GM18909 (cell line): ENCODE measurements around the gene SHB.

ENCODE experiments used
- ATAC-seq: cut with Tn5 transposase; IDR thresholded peaks from one replicate; pipeline ENCODE4 v1.9.1; 2021; ENCODE audit warnings: mild to moderate bottlenecking; ENCODE audit not compliant: unreplicated experiment, poor library complexity

SHB gene

DNA sequence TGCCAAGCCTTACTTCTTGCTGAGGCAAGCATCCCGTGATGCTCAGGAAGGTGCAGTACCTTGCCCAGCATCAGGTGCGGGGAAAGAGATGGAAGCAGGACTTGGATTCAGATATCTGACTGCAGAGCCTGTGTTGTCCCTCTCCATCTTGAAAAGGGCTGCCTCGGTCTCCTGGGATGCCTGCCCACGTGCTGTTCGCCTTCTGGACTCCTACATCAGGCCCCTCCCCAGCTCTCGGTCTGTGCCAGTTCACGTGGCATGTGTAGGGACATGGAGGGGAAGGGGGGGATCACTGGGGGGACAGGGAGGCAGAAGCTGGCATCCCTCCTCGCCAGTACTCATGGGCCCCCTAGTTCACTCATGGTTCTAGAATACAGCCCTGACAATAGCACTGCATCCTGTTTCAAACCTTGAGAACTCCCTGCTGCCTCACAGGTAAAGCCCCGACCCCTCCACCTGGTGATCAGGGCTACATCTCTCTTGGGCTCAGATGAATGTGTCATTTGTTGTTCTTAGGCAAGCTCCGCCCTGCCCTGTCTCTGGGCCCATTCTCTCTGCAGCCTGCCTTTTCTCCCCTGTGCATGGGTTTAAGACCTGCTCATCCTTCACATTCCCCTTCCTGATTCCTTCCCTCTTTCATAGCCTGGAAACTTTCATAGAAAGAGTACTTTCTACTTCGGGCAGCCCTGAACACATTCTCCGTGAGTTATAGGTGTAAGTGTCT lies 126.2 kb downstream of the SHB start:
- ATAC-seq, result no peak

DNA sequence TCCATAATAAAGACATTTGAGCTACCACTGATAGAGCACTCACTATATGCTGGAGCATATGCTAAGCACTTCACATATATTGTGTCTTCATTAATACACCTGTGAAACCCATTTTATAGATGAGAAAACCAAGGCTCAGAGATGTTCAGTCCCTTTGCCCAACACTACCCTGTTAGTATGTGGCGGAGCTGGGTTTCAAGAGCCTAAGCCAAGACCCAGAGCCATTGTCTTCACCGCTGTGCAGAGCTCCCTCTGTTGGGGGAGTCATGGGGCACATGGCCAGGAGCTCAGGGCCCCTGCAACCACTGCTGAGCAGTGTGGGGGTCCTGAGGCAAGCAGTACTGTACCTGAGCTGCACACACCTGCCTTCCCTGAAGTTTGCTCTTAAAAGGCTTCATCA lies 127.8 kb downstream of the SHB start:
- ATAC-seq, result no peak

DNA sequence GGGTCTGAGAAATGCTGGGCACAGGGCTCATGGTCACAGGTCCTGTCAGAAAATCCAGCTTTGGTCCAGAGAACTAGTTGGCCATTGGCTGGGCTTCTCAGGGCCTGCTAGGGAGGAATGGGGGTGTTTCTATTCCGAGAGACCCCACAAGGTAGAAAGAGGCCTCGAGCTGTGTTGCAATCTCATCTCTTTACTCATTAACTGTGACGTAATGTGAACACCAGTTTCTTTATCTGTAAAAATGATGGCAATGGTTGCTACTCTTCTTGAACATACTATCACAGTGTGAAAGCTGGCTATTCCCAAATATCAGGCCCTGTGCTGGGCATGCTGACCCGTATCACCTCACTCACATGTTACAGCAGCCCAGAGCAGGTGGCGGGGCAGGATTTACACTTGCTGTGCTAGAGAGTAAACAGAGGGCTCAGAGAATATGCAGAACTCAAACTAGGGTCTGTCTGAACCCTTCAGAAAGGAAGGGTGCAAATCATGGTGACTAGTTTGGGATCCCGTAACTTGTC lies 129.4 kb downstream of the SHB start:
- ATAC-seq, result no peak

DNA sequence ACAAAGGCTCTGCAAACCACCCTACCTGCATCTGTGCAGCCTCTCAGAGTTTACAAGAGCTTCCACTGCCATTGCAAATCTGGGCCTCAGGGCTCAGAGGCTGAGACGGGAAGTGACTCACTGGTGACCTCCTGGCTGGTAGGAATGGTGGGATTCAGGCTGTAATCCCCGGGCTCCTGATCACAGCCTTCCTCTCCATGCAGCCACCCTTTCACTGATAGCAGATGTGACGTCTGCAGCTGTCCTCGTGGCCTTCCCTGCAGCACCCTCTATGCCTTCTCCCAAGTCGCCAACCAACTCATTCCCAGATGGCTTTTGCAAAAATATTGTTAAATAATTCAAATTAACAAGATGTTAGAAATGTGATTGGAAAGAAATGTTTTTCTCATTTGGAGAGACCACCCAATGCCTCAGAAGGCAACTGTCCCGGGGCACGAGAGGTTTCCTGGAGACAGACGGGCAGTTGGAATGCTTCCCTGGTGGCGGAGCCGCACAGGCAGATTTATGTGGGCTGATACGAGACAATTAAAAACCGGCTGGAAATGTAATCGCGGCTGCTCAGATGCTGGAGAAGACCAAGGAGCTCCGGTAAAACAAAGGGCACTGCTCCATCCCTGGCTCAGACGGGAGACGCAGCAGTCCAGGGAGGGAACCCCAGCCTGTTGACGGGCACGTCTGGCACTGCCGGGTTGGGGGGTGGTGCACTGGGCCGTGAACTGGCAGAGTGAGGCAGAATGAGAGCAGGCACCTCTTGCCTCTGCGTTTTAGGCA lies 130.7 kb downstream of the SHB start:
- no peak for ATAC-seq

DNA sequence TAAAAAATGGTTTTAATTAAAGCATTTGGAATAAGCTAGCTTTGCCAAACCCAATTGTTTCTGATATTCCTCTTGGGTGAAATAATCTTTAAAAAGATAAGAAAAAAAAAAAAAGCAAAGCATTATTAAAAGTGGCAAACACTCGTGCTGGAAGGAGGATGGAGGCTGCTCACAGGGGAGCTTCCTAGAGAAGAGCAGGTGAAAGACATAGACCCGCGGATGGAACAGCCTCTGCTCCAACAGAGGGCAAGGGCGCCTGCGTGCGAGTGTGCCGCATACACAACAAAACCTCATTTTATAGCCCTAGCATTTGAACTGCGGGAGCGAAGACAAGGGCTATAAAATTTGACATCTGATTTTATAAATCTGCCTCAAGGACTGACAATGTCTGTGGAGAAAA lies 131.7 kb downstream of the SHB start:
- ATAC-seq, result no peak

DNA sequence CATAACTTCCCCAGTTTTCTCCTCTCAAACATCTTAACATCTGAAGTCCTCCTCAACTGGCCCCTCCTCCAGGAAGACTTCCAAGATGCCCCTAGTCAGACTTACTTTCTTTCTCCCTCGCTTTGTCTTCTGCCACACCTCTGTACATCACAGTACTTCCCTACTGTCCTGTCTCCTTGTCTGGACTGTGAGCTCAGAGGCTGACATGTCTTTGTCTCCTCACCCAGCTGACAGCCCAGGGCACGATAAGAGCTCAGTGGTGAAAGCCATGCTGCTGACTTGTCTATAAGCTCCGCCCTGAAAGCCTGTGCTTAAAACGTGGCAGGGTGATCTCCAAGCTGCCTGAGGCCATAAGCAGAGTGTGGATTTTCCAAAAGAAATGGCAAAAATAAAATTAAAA lies 132.1 kb downstream of the SHB start:
- no peak for ATAC-seq

DNA sequence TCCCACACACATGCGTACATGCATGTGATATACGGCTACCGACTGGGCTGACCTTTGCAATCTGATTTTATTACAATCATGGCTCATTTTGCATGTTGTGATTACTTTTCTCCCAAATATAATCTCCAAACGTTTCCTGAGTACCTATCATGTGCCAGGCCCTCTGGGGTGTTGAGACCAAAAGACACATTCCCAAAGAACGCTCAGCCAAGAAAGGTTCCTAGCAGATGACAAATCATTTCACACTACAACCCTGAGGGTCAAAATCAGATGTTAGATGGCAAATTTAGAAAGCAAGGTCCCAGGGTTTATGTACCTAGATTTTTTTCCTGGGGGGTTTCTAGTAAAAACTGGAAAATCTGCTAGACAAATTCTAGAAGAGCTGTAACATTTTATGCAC lies 132.7 kb downstream of the SHB start:
- no peak for ATAC-seq

DNA sequence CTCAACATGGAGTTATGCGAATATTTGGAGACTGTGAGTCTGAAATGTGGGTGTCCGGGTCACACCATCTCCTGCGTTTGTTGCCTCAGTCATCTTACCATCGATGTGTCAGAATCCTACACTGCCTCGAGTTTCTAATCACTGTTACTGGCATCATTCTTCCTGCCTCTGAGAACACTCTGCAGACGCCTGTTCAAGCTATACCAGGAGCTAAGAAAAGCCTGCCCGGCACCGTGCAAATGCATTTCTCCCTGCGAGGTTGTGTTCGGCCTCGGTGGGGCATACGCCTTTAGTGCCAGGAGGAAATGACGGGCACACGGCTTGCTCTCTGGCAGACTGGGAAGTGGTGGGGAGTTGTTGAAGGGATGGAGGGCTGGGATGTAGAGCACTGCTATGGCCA lies 133.9 kb downstream of the SHB start:
- ATAC-seq, result no peak

DNA sequence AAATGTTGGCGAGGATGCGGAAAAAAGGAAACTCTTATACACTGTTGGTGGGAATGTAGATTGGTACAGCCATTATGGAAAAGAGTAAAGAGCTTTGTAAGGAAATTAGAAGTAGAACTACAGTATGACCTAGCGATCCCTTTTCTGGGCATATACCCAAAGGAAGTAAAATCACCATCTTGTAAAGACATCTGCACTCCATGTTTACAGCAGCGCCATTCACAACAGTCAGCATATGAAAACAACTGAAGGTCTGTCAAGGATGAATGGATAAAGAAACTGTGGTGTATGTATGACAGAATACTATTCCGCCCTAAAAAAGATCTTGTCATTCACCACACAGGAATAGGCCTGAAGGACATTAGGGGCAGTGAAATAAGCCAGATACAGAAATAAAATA lies 137.4 kb downstream of the SHB start:
- ATAC-seq, result no peak

DNA sequence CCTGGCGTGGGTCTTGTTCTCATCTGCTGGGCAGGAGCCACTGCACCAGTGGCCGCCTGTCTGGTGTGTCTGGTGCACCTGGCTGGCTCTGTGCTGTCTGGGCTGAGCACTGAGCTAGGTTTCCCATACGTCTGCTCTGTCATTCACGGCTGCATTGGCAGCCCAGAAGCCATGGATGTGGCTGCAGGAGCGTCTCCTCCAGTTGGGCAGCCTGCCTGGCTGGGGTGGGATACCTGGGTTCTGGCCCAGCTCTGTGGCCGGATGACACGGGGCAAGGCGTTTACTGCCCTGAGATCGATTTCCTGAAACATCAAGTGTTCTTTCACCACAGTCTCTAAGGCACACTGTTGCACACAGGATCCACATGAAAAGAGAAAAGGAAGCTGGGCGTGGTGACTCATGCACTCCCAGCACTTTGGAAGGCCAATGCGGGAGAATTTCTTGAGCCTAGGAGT lies 139.6 kb downstream of the SHB start:
- no peak for ATAC-seq

DNA sequence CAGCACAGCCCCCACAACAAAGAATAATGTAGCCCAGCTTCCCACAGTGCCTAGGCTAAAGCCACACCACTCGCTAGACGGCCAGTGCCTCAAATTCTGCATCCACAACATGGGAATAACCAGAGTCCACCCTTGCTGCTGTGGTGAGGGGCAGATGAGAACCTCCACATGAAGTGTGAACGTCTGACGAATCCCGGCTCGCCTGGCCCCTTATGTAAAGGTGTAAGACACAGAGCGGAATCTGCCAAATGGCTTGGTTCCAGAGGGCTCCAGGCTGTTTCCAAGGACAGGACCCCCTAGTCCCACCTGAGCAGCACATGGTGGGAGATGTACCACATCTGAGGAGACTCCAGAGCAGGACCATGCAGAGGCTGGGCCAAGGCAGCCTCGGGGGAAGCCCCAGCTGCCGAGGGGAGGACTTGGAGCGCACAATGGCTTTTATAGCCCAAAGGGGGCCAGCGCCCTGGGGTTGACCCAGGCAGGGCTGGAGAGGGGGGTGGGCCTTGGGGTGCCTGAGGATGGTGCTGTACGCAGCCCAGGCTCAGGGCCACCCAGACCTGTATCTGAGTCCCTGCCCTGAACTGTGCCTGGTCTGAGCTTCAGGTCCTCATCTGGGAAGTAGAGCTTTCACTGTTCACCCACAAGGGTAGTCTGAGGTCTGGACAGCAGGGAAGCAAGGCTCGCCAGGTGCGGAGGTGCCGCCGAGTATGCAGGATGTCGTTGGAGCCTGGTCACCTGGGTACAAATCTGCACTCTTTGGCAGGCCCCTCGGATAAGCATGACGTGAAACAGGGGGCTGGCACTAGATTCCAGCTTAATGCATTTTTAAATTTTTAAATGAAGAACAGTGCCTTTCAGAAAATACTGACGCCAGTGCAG lies 140.2 kb downstream of the SHB start:
- no peak for ATAC-seq

DNA sequence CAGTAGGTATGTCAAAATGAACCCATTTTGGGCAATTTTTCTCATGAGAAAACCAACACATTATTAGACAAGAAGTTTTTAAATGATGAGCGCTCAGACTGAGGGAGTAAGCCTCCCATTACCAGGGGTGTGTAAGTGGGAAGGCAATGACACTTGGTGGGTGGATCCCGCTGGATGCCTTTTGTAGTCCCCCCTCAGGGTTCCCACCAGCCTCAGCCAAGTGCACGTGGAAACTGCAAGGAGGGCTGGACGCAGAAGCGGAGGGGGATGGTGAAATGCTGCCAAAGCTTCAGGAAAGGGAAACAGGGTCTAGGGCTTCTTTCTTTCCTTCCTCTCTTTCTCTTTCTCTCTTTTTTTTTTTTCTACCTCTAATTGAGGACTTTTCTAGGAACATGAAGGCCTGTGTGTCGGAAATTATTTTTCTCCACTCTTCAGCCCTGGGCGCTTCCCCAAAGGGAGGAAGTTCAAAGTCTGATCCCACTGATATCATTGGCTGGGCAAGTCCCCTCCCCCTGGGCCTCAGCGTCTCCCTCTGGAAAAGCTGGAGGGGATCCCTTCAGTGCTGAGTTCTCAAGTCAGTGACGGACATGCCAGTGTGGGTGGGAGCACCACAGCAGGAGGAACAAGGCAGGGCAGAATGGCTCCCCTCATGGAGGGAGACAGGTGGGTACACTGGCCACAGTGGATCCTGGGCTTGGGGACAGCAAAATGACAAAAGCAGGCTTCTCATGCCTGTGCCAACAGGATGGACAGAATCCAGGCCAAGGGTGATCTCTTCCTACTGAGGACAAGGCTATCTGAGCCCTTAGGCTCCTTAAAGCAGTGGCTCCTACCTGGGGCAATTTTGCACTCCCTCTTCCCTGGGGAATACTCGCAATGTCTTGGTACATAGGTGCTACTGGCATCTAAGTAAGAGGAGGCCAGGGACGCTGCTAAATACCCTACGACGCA lies 141.2 kb downstream of the SHB start:
- no peak for ATAC-seq

DNA sequence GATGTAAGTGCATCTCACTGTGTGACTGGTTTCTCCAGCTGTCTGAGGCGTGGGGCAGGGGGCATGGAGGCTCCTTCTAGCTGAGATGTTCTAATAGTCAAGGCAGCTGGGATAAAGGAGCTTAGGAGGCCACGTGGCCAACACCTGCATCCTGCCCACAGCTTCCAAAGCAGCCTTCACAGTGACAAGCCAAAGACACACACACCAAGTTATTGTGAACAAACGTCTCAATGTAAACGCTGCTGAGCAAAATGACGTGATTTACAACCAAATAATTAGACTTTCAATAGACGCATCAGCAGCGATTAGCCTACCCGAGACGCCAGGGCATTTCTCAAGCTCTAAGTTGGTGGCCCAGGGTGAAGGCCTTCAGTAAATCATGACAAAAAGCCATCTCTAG lies 141.9 kb downstream of the SHB start:
- no peak for ATAC-seq

DNA sequence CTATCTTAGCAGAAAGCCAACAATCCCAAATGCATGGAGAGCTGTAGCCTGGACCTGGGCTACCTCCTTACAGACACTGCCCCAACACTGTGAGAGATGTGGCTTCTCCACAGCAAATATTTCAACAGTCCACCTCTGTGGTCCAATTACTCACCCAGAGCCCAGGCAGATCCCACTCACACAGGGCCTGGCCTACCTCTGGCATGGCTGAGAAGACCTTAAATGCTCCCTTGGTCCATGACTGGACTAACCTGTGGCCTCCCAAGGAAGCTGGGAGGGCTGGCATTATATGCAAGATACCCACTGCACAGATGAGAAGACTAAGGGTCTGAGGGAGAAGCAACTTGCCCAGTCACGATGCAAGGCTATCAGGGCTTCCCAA lies 142.3 kb downstream of the SHB start:
- ATAC-seq, result no peak

DNA sequence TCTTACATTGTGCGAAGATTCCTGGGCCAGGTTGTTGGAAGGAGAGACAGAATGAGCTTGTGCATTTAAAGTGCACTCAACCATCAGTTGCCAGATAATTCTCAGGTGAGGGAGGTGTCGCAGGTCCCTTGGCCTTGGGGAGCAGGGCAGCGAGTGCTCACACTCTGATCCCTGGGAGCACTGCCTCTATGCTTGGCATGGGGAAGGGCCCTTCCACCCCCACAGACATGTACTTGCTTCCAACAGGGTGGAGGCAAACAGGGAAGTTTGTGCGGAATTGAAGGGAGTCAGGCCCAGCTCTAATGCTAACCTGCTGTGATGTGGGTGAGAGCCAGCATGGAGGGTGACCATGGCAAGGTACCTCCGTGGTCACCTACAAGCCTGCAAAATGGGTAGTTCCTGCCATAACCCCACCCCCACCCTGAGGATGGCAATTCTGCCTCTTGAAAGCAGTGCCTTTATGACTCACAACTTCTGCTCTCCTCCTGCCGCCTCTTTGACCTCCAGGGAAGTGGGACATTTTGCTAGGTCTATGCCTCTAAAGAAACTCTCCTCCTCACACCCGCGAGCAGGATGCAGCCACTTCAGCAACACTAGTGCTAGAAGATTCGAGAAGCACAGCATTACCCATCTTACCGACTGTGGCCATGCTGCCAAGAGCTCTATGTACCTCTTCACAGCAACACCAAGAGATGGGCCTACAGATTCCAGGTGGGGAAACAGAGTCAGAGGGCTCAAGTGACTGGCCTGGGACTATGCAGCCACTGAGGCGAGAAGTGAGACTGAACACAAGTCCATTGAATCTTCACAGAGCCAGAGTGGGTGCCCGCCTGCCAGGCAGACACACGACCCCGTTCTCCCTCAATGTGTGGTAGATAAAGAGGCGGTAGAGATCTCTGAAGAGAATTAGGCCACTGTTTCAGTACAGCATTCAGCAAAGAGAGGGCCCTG lies 143.0 kb downstream of the SHB start:
- no peak for ATAC-seq

DNA sequence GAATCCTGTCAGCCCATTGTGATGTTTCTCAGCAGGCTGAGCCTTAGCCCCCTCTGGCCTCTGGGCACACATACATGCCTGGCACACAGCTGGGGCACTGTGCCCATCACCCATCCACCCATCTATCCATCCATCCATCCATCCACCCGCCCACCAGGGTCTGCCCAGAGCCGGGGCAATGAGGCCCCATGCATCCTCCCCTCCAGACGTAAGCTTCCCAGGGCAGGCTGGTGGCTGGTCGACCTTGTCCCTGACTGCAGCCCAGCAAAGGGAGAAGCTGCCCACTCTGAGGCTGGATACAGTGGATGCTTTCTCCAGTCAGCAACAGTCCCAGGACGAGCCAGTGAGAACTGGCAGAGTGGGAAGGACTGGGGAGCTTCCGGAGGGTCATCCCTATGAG lies 144.0 kb downstream of the SHB start:
- ATAC-seq, result no peak

DNA sequence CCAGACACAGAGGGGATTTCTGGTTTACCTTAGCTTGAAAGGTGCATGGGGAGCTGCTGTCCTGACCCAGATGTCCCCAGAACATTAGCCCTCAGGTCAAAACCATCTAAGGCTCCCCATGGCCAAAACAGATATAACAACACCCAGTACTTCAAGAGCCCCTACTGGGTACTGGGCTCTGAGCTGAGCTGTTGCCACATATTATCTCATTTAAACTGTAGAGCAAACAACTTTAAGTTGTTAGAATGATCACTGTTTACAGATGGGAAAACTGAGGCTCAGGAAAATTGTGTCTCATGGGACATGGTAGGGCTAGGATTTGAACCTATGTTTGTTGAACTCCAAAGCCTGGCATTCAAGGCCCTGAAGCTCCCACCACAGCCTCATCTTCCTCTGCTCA lies 144.5 kb downstream of the SHB start:
- ATAC-seq, result no peak

DNA sequence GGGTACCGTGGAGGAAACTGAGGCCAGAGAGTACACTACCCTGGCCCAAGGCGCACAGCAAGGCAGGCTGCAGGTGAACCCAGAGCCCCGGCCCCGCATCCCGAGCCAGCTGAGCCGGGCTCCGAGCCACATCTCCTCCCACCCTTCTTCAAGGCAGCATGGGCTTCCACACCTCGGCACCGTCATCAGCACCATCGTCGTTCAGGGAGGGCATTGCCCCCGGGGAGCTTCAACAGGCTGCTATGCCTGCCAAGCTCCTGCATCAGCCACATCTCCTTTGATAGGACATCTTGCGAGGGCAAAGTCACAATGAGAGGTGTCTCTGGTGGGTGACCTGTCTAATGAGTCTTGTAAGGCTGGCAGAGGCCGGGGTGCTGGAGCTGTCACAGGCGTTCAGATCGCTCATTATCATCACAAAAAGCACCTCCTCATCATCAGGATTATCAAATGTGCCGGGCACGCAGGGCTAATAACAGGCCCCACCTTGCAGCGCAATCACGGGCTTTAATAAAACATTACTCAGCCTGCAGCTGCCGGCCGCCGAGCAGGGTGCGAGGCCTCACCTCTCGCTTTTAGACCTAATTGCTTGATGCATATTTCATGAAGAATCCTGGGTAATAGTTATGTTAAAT lies 145.1 kb downstream of the SHB start:
- ATAC-seq, result no peak
